K562 (cell line): ENCODE measurements around the gene PDLIM4. TPM values are rescaled to one million over a fixed set of nuclear protein-coding genes. Genes with fewer than 3 reads are reported as not detected.

Source experiments
- ARHGAP35 ChIP-seq: fragments of 450-650 bp; IDR thresholded peaks from 2 replicates; pipeline ENCODE4 v1.6.1; 2018; ENCODE audit not compliant: partially characterized antibody
- BDP1 ChIP-seq: IDR thresholded peaks from 3 replicates; pipeline ENCODE4 v1.6.1; 2011; ENCODE audit not compliant: insufficient read length, insufficient read depth
- CBX5 ChIP-seq: IDR thresholded peaks from 2 replicates; pipeline ENCODE4 v1.6.1; 2014; ENCODE audit warnings: low read depth, borderline replicate concordance
- DACH1 ChIP-seq: fragments of 450-650 bp; IDR thresholded peaks from 2 replicates; pipeline ENCODE4 v1.6.1; 2018; ENCODE audit not compliant: partially characterized antibody
- ELK1 ChIP-seq: sonication (generic); formaldehyde crosslinking; IDR thresholded peaks from 2 replicates; pipeline ENCODE4 v1.8.1; 2022; ENCODE audit warnings: missing genetic modification reagents
- LEF1 ChIP-seq: fragments of 450-650 bp; IDR thresholded peaks from 2 replicates; pipeline ENCODE4 v1.6.1; 2016; ENCODE audit warnings: mild to moderate bottlenecking
- MBD1 ChIP-seq: fragments of 250-450 bp; sonication (Bioruptor Pico); IDR thresholded peaks from 2 replicates; pipeline ENCODE4 v1.8.0; 2022; ENCODE audit warnings: inconsistent platforms
- POLR2AphosphoS5 ChIP-seq: IDR thresholded peaks from 2 replicates; pipeline ENCODE4 v1.6.1; 2011; ENCODE audit warnings: mild to moderate bottlenecking, low read depth, low read length, moderate library complexity; ENCODE audit not compliant: control insufficient read depth, insufficient read depth
- RB1 ChIP-seq: fragments of 450-650 bp; IDR thresholded peaks from 2 replicates; pipeline ENCODE4 v1.6.1; 2017; ENCODE audit warnings: low read depth, mild to moderate bottlenecking
- SAFB2 ChIP-seq: fragments of 200-400 bp; formaldehyde crosslinking; IDR thresholded peaks from 2 replicates; pipeline ENCODE4 v1.6.1; 2018; ENCODE audit warnings: borderline replicate concordance, low read length, low read depth, moderate library complexity; ENCODE audit not compliant: severe bottlenecking
- SIX5 ChIP-seq, 2 experiments: IDR thresholded peaks; 2 replicates each; pipeline ENCODE4 v1.6.1; 2011; ENCODE audit warnings: low read length in 2 of 2, borderline replicate concordance in 1 of 2, low read depth in 1 of 2, mild to moderate bottlenecking in 1 of 2, moderate library complexity in 1 of 2; ENCODE audit not compliant: insufficient read depth in 1 of 2
- SMARCA4 ChIP-seq: fragments of 450-650 bp; IDR thresholded peaks from 2 replicates; pipeline ENCODE4 v1.6.1; 2016
- ZBTB12 ChIP-seq: fragments of 250-450 bp; sonication (Bioruptor Pico); IDR thresholded peaks from 2 replicates; pipeline ENCODE4 v1.4.0; 2020
- ZNF165 ChIP-seq: fragments of 250-450 bp; sonication (Bioruptor Pico); IDR thresholded peaks from 2 replicates; pipeline ENCODE4 v1.4.0; 2020; ENCODE audit warnings: borderline replicate concordance
- ZNF239 ChIP-seq: fragments of 250-450 bp; sonication (Bioruptor Pico); IDR thresholded peaks from 2 replicates; pipeline ENCODE4 v1.4.0; 2020; ENCODE audit warnings: mild to moderate bottlenecking
- polyA plus RNA-seq, 8 experiments: library from polyadenylated mRNA; depleted of rRNA in 4 of 8; stranded (reverse) in 5 of 8; unstranded in 3 of 8; fragments of >200 nt; fragmentation: Nextera tagmentation in 2 of 8; fragmentation: Illumina TruSeq in 1 of 8; extraction: Ambion mirVana in 2 of 8; extraction: Trizol in 1 of 8; gene quantifications; 2 replicates each; pipeline versions ENCODE4 v1.2.1 to v1.2.3, GENCODE V29; 2011 to 2014; ENCODE audit warnings: inconsistent platforms in 1 of 8, missing spikeins in 1 of 8
- total RNA-seq, 7 experiments: library from RNA; depleted of rRNA in 6 of 7; stranded (reverse); fragments of >200 nt in 6 of 7; fragmentation: Illumina TruSeq in 2 of 7; extraction: Trizol in 2 of 7; gene quantifications; 2 replicates each; pipeline versions ENCODE4 v1.2.1 to v1.2.3, GENCODE V29; 2011 to 2021; ENCODE audit warnings: low replicate concordance in 1 of 7
- TF ChIP-seq, protein P1 (sequence below): fragments of 250-450 bp; sonication (Bioruptor Pico); IDR thresholded peaks from 2 replicates; pipeline ENCODE4 v1.9.0; 2021; ENCODE audit warnings: mild to moderate bottlenecking, inconsistent platforms

Gene PDLIM4
- total and polyA plus RNA-seq, 9 of the 15 experiments (the other 6 are each of a cell fraction or from before 2014, with no cell fraction given): 0.28 to 32.8 (median 13.1) TPM

DNA sequence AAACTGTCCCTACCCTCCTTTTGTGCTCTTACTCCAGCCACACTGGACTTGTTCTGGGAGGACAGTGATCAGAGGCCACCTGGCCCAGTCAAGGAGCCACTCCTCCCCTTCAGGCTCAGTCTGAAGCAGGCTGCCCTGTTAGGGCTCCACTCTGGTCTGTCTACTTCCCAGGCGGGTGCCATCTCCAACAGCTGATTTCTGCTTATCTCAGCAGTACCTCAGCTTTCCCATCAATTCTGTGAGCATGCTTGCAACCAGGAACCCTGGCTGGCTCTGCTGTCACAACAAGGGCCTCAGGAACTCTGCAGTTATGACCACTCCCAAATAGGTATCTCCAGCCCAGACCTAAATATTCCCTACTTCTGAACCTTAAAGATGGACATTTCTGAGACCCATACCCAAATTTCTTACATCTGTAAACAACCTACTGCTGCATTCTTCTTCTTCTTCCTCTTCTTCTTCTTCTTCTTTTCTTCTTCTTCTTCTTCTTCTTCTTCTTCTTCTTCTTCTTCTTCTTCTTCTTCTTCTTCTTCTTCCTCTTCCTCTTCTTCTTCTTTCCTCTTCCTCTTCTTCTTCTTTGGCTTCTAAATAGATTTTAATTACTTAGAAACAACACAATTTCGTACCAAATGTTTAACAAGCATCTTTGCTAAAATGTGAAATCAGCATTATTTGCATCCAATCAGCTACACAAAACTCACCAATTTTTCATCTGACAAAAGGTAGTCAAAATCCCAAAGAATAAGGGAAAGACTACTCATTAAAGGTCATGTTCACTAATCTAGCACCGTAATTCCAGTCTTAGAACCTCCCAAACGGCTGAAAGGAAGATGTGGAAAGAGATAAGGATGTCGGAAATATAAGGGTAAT lies 23.1 kb downstream of the PDLIM4 start (continued):
- no peak for TF ChIP-seq SIX5 (IDR thresholded peaks at IDR 0.05; ENCODE audit: borderline replicate concordance in 1 of 2, insufficient read depth in 1 of 2, low read depth in 1 of 2, low read length in 2 of 2)
- TF ChIP-seq RB1: 0 out of 2 replicates have a peak, but pooled peaks have one; percentile 20
- no peak for TF ChIP-seq ARHGAP35
- no peak for TF ChIP-seq ZBTB12 (CRISPR knock-in tag)
- TF ChIP-seq ZNF165: no peak
- no peak for TF ChIP-seq ZNF239 (CRISPR knock-in tag)
- TF ChIP-seq, protein P1, sequence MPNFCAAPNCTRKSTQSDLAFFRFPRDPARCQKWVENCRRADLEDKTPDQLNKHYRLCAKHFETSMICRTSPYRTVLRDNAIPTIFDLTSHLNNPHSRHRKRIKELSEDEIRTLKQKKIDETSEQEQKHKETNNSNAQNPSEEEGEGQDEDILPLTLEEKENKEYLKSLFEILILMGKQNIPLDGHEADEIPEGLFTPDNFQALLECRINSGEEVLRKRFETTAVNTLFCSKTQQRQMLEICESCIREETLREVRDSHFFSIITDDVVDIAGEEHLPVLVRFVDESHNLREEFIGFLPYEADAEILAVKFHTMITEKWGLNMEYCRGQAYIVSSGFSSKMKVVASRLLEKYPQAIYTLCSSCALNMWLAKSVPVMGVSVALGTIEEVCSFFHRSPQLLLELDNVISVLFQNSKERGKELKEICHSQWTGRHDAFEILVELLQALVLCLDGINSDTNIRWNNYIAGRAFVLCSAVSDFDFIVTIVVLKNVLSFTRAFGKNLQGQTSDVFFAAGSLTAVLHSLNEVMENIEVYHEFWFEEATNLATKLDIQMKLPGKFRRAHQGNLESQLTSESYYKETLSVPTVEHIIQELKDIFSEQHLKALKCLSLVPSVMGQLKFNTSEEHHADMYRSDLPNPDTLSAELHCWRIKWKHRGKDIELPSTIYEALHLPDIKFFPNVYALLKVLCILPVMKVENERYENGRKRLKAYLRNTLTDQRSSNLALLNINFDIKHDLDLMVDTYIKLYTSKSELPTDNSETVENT (CRISPR knock-in tag): no peak
- peak; percentile 70 for TF ChIP-seq DACH1
- no peak for TF ChIP-seq LEF1
- no peak for TF ChIP-seq POLR2AphosphoS5
- TF ChIP-seq BDP1: no peak
- TF ChIP-seq MBD1 (CRISPR knock-in tag): no peak
- no peak for TF ChIP-seq SAFB2
- TF ChIP-seq SMARCA4: no peak
- TF ChIP-seq CBX5: no peak
- no peak for TF ChIP-seq ELK1
